A673 (cell line): ENCODE measurements around the gene FAM13C. TPM values are rescaled to one million over a fixed set of nuclear protein-coding genes. Genes with fewer than 3 reads are reported as not detected.

Experiments used
- BruUV-seq: library from RNA; stranded (reverse); fragments of 400-500 nt; replicated peaks from 2 replicates; lab custom pipeline; 2021; lab: Mats Ljungman, UMichigan
- CTCF ChIA-PET: fragments of 300-600 bp; sonication (Branson Sonifier 250); formaldehyde crosslinking; loops from one replicate; lab custom pipeline; 2022; ENCODE audit warnings: antibody characterized with exemption; lab: Charles Lee
- POLR2A ChIA-PET: fragments of 300-600 bp; sonication (Branson Sonifier 250); formaldehyde crosslinking; loops from one replicate; lab custom pipeline; 2022; ENCODE audit warnings: antibody characterized with exemption; ENCODE audit not compliant: low non-redundant PET; lab: Charles Lee
- DNase-seq: peaks from one replicate; pipeline ENCODE4 v3.0.0-alpha.2; 2015; ENCODE audit warnings: low spot score
- H3K27ac ChIP-seq: fragments of 200-600 bp; sonication (generic); 2 replicates; pipeline ENCODE4 v1.5.1; 2016; ENCODE audit warnings: mixed run types, low read depth, mild to moderate bottlenecking, mixed read lengths, antibody characterized with exemption, low read length; ENCODE audit not compliant: poor library complexity, severe bottlenecking
- H3K27me3 ChIP-seq: fragments of 200-600 bp; sonication (generic); replicated peaks from 2 replicates; pipeline ENCODE4 v1.6.1; 2017; ENCODE audit warnings: mixed run types, low read depth, mild to moderate bottlenecking, mixed read lengths, antibody characterized with exemption, low read length; ENCODE audit not compliant: insufficient read depth, poor library complexity
- H3K36me3 ChIP-seq: fragments of 200-600 bp; sonication (generic); 2 replicates; pipeline ENCODE4 v1.6.1; 2016; ENCODE audit warnings: mixed run types, mild to moderate bottlenecking, mixed read lengths, antibody characterized with exemption, low read length; ENCODE audit not compliant: insufficient read depth, poor library complexity, severe bottlenecking
- H3K4me1 ChIP-seq: fragments of 200-600 bp; sonication (generic); 2 replicates; pipeline ENCODE4 v1.6.1; 2017; ENCODE audit warnings: mixed run types, mild to moderate bottlenecking, mixed read lengths, antibody characterized with exemption, low read length; ENCODE audit not compliant: insufficient read depth, poor library complexity, severe bottlenecking
- H3K4me3 ChIP-seq: fragments of 200-600 bp; sonication (generic); 2 replicates; pipeline ENCODE4 v1.5.1; 2016; ENCODE audit warnings: low read depth, mixed run types, mild to moderate bottlenecking, mixed read lengths, low read length; ENCODE audit not compliant: poor library complexity, severe bottlenecking
- H3K9me3 ChIP-seq: fragments of 200-600 bp; sonication (generic); 2 replicates; pipeline ENCODE4 v1.6.1; 2016; ENCODE audit warnings: mixed run types, low read depth, mild to moderate bottlenecking, mixed read lengths, antibody characterized with exemption, low read length; ENCODE audit not compliant: poor library complexity, severe bottlenecking
- EZH2 ChIP-seq: fragments of 200-600 bp; sonication (generic); IDR thresholded peaks from 2 replicates; pipeline ENCODE4 v1.6.1; 2017; ENCODE audit warnings: borderline replicate concordance, low read depth, mild to moderate bottlenecking, mixed read lengths, antibody characterized with exemption, low read length; ENCODE audit not compliant: poor library complexity, severe bottlenecking
- intact Hi-C: fragments of 100-400 bp; cut with micrococcal nuclease; formaldehyde crosslinking; loops from one replicate; pipeline ENCODE4 v1.10.0; 2022; ENCODE audit not compliant: unreplicated experiment
- total RNA-seq: library from RNA; stranded (reverse); gene quantifications from 2 replicates; pipeline ENCODE4 v1.2.3, GENCODE V29; 2021
- TF ChIP-seq, protein P1 (sequence below): fragments of 300-800, 200-600 bp; sonication (generic); conservative IDR thresholded peaks from 2 replicates; pipeline ENCODE4 v1.5.1; 2017; ENCODE audit warnings: low read depth, mild to moderate bottlenecking, antibody characterized with exemption, low read length, moderate library complexity, mixed read lengths

FAM13C gene
- total RNA-seq, 1 experiment from 2014 or later = 21.2 TPM

- BruUV-seq = no TSS peak
- intact Hi-C loops = no loop called here
- no peak for DNase-seq
- no peaks in the 10 kb centered on the region for H3K36me3 ChIP-seq
- H3K27me3 ChIP-seq = no peaks in the 10 kb centered on the region
- CTCF ChIA-PET = no interaction called here
- no peak overlapping the region for H3K4me3 ChIP-seq
- H3K27ac ChIP-seq = no peak overlapping the region
- POLR2A ChIA-PET = no interaction called here
- H3K4me1 ChIP-seq = peaks cover 5% of the 10 kb centered on the region
- TF ChIP-seq EZH2 = no peak
- H3K9me3 ChIP-seq = no peaks in the 10 kb centered on the region
Observed at GRCh38 chr10:59372543-59372942, 10.2 kb upstream of the FAM13C start.

DNA sequence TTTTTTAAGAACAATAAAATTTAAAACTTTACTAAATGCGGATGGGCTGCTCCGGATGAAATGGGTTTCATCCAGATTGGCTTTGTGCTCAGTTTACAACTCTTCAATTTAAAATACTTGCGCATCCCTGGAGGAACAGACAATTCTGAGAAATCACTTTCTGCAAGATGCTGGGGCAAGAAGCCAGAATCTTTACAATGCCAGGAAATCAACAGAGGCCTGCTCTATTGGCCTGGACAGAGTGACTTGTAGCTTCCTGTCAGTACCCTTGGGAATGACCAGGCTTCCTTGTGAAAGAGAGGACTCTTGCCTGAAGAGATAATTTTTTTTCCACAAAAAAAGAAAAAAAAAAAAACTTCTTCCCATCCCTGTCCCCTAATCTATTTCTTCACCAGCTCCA is 3.9 kb upstream of the FAM13C start:
- Histone ChIP-seq H3K9me3 (no peaks in the 10 kb centered on the region), H3K27ac (no peak overlapping the region), H3K4me1 (peaks cover 1% of the 10 kb centered on the region), H3K36me3 (no peaks in the 10 kb centered on the region), H3K27me3 (no peaks in the 10 kb centered on the region), H3K4me3 (no peak overlapping the region)
- ChIA-PET POLR2A (no interaction called here), CTCF (no interaction called here)
- BruUV-seq = no TSS peak
- intact Hi-C loops = loop anchor here (10.0 kb wide), 1 partner anchor 219 kb away; no protein-coding TSS in a partner anchor
- TF ChIP-seq, protein P1, sequence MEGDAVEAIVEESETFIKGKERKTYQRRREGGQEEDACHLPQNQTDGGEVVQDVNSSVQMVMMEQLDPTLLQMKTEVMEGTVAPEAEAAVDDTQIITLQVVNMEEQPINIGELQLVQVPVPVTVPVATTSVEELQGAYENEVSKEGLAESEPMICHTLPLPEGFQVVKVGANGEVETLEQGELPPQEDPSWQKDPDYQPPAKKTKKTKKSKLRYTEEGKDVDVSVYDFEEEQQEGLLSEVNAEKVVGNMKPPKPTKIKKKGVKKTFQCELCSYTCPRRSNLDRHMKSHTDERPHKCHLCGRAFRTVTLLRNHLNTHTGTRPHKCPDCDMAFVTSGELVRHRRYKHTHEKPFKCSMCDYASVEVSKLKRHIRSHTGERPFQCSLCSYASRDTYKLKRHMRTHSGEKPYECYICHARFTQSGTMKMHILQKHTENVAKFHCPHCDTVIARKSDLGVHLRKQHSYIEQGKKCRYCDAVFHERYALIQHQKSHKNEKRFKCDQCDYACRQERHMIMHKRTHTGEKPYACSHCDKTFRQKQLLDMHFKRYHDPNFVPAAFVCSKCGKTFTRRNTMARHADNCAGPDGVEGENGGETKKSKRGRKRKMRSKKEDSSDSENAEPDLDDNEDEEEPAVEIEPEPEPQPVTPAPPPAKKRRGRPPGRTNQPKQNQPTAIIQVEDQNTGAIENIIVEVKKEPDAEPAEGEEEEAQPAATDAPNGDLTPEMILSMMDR = no peak
- TF ChIP-seq EZH2 = no peak
- no peak for DNase-seq

DNA sequence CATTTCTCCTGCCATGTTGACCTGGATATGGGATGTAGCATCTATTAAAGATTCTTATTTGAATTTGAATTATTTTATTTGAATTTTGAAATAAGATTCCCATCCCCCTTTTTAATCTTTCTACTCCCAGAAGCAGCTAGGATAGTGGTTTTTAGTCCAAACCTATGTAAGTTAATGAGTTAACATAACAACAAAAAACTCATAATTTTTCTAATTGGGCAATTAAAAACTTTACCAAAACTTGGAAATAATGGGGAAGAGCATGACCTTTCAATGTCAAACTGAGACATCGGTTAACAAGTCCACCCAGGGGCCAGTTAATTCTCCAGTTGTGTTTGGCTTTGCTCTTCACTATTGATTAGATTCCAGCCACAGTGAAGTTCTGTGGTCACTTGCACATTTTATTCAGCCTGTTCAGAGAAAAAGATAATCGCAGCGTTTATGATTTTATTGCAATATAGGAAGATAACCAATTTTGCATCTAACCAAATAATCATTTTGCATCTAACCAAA is 1.2 kb upstream of the FAM13C start:
- TF ChIP-seq EZH2 = no peak
- TF ChIP-seq, protein P1 = no peak
- DNase-seq = no peak
- ChIA-PET POLR2A (no interaction called here), CTCF (no interaction called here)
- no TSS peak for BruUV-seq
- Histone ChIP-seq H3K4me1 (peaks cover 25% of the 10 kb centered on the region), H3K4me3 (no peak overlapping the region), H3K27ac (no peak overlapping the region), H3K9me3 (no peaks in the 10 kb centered on the region), H3K27me3 (no peaks in the 10 kb centered on the region), H3K36me3 (no peaks in the 10 kb centered on the region)
- intact Hi-C loops = loop anchor here (2.0 to 10.0 kb wide), 3 partner anchors 67 to 221 kb away; no protein-coding TSS in a partner anchor

GRCh38 chr10:59362959-59363381 is 621 bp upstream of the FAM13C start:
- Histone ChIP-seq H3K36me3 (no peaks in the 10 kb centered on the region), H3K4me3 (peak overlapping the region; percentile 53), H3K27me3 (no peaks in the 10 kb centered on the region), H3K4me1 (peaks cover 25% of the 10 kb centered on the region), H3K27ac (no peak overlapping the region), H3K9me3 (no peaks in the 10 kb centered on the region)
- CTCF ChIA-PET = no interaction called here
- TF ChIP-seq, protein P1 = no peak
- TF ChIP-seq EZH2 = no peak
- POLR2A ChIA-PET = no interaction called here
- intact Hi-C loops = loop anchor here (2.0 to 10.0 kb wide), 3 partner anchors 68 to 222 kb away; no protein-coding TSS in a partner anchor
- DNase-seq = peak; percentile 52
- BruUV-seq = no TSS peak
